ENCODE data around the gene ADH1A.

The ADH1A gene

DNA sequence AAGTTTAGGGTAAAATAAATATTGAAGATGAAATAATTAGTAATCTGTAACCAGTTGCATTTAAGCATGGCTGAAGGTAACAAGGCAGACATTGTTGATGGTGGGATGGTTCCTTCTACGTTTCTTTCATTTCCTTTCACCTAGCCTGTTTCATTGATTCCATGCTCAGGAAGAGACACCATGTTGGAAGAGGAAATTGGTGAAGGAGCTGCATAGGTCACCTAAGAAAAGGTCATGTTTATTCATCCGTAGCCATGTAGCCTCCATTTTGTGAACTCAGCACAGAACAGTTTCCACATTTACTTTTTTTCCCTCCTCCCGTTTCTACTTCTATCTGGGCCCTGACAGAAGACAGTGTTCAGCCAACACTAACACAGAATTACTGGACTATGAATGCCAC, 26.6 kb upstream of the ADH1A start:
- H3K27ac ChIP-seq (ENCODE audit: extremely low read depth, low read depth, low read length) = no peak overlapping the region
- no peaks in the 10 kb centered on the region for H3K9me3 ChIP-seq (ENCODE audit: control insufficient read depth, insufficient read depth, low read depth, low read length)
- no peaks in the 10 kb centered on the region for H3K4me1 ChIP-seq (ENCODE audit: control insufficient read depth, insufficient read depth, low read length)
- no peak for TF ChIP-seq ZNF2 (tag by site-specific recombination; IDR thresholded peaks at IDR 0.05)
- TF ChIP-seq, protein P1, sequence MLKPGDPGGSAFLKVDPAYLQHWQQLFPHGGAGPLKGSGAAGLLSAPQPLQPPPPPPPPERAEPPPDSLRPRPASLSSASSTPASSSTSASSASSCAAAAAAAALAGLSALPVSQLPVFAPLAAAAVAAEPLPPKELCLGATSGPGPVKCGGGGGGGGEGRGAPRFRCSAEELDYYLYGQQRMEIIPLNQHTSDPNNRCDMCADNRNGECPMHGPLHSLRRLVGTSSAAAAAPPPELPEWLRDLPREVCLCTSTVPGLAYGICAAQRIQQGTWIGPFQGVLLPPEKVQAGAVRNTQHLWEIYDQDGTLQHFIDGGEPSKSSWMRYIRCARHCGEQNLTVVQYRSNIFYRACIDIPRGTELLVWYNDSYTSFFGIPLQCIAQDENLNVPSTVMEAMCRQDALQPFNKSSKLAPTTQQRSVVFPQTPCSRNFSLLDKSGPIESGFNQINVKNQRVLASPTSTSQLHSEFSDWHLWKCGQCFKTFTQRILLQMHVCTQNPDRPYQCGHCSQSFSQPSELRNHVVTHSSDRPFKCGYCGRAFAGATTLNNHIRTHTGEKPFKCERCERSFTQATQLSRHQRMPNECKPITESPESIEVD (tag by site-specific recombination; IDR thresholded peaks at IDR 0.05) = no peak
- TF ChIP-seq, protein P2, sequence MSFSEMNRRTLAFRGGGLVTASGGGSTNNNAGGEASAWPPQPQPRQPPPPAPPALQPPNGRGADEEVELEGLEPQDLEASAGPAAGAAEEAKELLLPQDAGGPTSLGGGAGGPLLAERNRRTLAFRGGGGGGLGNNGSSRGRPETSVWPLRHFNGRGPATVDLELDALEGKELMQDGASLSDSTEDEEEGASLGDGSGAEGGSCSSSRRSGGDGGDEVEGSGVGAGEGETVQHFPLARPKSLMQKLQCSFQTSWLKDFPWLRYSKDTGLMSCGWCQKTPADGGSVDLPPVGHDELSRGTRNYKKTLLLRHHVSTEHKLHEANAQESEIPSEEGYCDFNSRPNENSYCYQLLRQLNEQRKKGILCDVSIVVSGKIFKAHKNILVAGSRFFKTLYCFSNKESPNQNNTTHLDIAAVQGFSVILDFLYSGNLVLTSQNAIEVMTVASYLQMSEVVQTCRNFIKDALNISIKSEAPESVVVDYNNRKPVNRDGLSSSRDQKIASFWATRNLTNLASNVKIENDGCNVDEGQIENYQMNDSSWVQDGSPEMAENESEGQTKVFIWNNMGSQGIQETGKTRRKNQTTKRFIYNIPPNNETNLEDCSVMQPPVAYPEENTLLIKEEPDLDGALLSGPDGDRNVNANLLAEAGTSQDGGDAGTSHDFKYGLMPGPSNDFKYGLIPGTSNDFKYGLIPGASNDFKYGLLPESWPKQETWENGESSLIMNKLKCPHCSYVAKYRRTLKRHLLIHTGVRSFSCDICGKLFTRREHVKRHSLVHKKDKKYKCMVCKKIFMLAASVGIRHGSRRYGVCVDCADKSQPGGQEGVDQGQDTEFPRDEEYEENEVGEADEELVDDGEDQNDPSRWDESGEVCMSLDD (tag by site-specific recombination; IDR thresholded peaks at IDR 0.05) = no peak
- TF ChIP-seq ZNF660 (tag by site-specific recombination; IDR thresholded peaks at IDR 0.05) = no peak
- TF ChIP-seq ZBTB20 (tag by site-specific recombination; IDR thresholded peaks at IDR 0.05) = no peak
- no peak overlapping the region for H3K4me3 ChIP-seq (ENCODE audit: low read depth, low read length)
- no peaks in the 10 kb centered on the region for H3K36me3 ChIP-seq (ENCODE audit: control insufficient read depth in 2 of 2, insufficient read depth in 1 of 2, low read length in 2 of 2)
- ChIA-PET POLR2A (no interaction called here), CTCF (no interaction called here)

DNA sequence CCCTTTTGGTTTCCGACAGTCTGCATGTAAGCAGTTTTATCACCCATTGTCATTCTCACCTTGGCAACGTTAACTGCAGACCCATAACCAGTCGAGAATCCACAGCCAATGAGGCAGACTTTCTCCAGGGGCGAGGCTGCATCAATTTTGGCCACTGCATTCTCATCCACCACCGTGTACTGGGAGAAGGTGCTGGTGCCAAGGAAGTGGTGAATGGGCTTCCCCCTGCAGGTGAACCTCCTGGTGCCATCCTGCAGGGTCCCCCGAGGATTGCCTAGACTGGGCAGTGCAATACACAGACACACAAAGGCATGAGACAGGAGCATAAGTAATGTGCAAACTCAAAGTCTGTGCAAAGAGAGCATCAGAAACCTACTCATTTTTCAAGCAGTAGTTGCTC, 25.1 kb upstream of the ADH1A start:
- no peak overlapping the region for H3K27ac ChIP-seq (ENCODE audit: extremely low read depth, low read depth, low read length)
- CTCF ChIA-PET = no interaction called here

DNA sequence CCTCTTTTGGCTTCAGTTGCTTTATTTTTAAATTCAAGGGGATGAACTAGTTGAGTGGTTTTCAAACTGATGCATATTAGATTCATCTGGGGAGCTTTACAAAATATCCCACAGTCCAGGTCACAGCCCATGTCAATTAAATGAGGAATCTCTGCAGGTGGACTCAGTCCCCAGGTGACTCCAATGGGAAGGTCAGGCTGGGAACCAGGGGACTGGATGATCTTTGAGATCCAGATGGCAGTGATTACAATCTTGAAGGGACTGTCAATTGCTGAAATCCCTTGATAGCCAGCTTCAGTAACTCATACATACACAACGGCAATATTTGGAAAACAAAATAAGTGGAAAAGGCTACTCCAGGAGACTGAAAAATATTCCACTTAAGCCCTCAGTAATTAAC, 23.4 kb upstream of the ADH1A start:
- H3K9me3 ChIP-seq (ENCODE audit: control insufficient read depth, insufficient read depth, low read depth, low read length) = no peaks in the 10 kb centered on the region
- no peak overlapping the region for H3K4me3 ChIP-seq (ENCODE audit: low read depth, low read length)
- ChIA-PET POLR2A (no interaction called here), CTCF (no interaction called here)
- H3K36me3 ChIP-seq (ENCODE audit: control insufficient read depth in 2 of 2, insufficient read depth in 1 of 2, low read length in 2 of 2) = no peaks in the 10 kb centered on the region
- no peaks in the 10 kb centered on the region for H3K4me1 ChIP-seq (ENCODE audit: control insufficient read depth, insufficient read depth, low read length)
- H3K27ac ChIP-seq (ENCODE audit: extremely low read depth, low read depth, low read length) = no peak overlapping the region
- TF ChIP-seq, protein P3, sequence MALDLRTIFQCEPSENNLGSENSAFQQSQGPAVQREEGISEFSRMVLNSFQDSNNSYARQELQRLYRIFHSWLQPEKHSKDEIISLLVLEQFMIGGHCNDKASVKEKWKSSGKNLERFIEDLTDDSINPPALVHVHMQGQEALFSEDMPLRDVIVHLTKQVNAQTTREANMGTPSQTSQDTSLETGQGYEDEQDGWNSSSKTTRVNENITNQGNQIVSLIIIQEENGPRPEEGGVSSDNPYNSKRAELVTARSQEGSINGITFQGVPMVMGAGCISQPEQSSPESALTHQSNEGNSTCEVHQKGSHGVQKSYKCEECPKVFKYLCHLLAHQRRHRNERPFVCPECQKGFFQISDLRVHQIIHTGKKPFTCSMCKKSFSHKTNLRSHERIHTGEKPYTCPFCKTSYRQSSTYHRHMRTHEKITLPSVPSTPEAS (tag by site-specific recombination; IDR thresholded peaks at IDR 0.05) = no peak

More for the DNA sequence above, 25.1 kb upstream of the ADH1A start:
- Histone ChIP-seq H3K4me1 (ENCODE audit: control insufficient read depth, insufficient read depth, low read length) (no peaks in the 10 kb centered on the region), H3K36me3 (ENCODE audit: control insufficient read depth in 2 of 2, insufficient read depth in 1 of 2, low read length in 2 of 2) (no peaks in the 10 kb centered on the region), H3K4me3 (ENCODE audit: low read depth, low read length) (no peak overlapping the region), H3K9me3 (ENCODE audit: control insufficient read depth, insufficient read depth, low read depth, low read length) (no peaks in the 10 kb centered on the region)
- TF ChIP-seq GLIS2 (tag by site-specific recombination; IDR thresholded peaks at IDR 0.05) (no peak), ZNF548 (tag by site-specific recombination; IDR thresholded peaks at IDR 0.05) (no peak), ZNF510 (tag by site-specific recombination; IDR thresholded peaks at IDR 0.05; ENCODE audit: insufficient replicate concordance) (no peak), ZNF175 (tag by site-specific recombination; IDR thresholded peaks at IDR 0.05) (no peak), ZNF776 (tag by site-specific recombination; IDR thresholded peaks at IDR 0.05; ENCODE audit: borderline replicate concordance) (no peak)
- TF ChIP-seq, protein P4, sequence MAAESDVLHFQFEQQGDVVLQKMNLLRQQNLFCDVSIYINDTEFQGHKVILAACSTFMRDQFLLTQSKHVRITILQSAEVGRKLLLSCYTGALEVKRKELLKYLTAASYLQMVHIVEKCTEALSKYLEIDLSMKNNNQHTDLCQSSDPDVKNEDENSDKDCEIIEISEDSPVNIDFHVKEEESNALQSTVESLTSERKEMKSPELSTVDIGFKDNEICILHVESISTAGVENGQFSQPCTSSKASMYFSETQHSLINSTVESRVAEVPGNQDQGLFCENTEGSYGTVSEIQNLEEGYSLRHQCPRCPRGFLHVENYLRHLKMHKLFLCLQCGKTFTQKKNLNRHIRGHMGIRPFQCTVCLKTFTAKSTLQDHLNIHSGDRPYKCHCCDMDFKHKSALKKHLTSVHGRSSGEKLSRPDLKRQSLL (tag by site-specific recombination; IDR thresholded peaks at IDR 0.05) = no peak
- POLR2A ChIA-PET = no interaction called here

DNA sequence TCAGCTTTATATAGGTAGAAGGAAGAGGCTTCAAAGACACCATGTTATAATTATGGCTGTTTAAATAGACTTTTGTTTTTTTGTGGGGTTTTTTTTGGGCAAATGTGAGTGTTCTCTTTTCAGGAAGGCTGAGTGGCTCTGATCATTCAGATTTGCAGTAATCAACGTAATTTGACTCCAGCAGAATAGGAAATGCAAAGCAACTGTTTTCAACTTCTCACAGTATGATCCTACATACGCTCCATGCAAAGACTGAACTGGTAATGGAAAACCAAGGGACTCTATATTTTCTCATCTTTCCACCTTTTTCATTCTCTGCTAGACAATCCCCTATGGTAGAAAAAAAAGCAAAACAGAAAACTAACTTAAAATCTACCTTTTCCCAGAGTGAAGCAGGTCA, 19.6 kb upstream of the ADH1A start:
- Histone ChIP-seq H3K27ac (ENCODE audit: extremely low read depth, low read depth, low read length) (no peak overlapping the region), H3K36me3 (ENCODE audit: control insufficient read depth in 2 of 2, insufficient read depth in 1 of 2, low read length in 2 of 2) (no peaks in the 10 kb centered on the region), H3K4me1 (ENCODE audit: control insufficient read depth, insufficient read depth, low read length) (no peaks in the 10 kb centered on the region), H3K9me3 (ENCODE audit: control insufficient read depth, insufficient read depth, low read depth, low read length) (no peaks in the 10 kb centered on the region), H3K4me3 (ENCODE audit: low read depth, low read length) (no peak overlapping the region)
- CTCF ChIA-PET = no interaction called here
- TF ChIP-seq ZNF473 (tag by site-specific recombination; IDR thresholded peaks at IDR 0.05) = no peak
- POLR2A ChIA-PET = no interaction called here

All from HEK293 (cell line).